HepG2 (cell line): Measurements from ENCODE around the gene UBE2N. TPM values are rescaled to one million over a fixed set of nuclear protein-coding genes. Genes with fewer than 3 reads are reported as not detected.

Experiments
- ASH2L ChIP-seq: fragments of 300-600, 200-600 bp; sonication (generic); IDR thresholded peaks from 2 replicates; pipeline ENCODE4 v1.7.0; 2017; ENCODE audit warnings: low read depth, mild to moderate bottlenecking, moderate library complexity, mixed read lengths, low read length; ENCODE audit not compliant: insufficient read length
- EP300 ChIP-seq, 3 experiments: sonication (generic) in 1 of 3; formaldehyde crosslinking in 1 of 3; IDR thresholded peaks; 2 replicates each; pipeline versions ENCODE4 v1.5.1 to v1.6.1; 2011 to 2020; ENCODE audit warnings: low read depth in 2 of 3, low read length in 2 of 3, borderline replicate concordance in 1 of 3, improper control_type of control experiment in 1 of 3, mild to moderate bottlenecking in 1 of 3, missing genetic modification reagents in 1 of 3, moderate library complexity in 1 of 3
- ERF ChIP-seq: IDR thresholded peaks from 2 replicates; pipeline ENCODE4 v1.6.1; 2018; ENCODE audit warnings: missing biosample characterization, missing genetic modification reagents
- FOXK1 ChIP-seq: sonication (generic); formaldehyde crosslinking; IDR thresholded peaks from 2 replicates; pipeline ENCODE4 v1.4.0; 2020; ENCODE audit warnings: low read depth, missing genetic modification reagents, borderline replicate concordance
- SALL1 ChIP-seq: sonication (generic); formaldehyde crosslinking; IDR thresholded peaks from 2 replicates; pipeline ENCODE4 v1.8.0; 2022; ENCODE audit warnings: mild to moderate bottlenecking, missing genetic modification reagents
- ZBTB1 ChIP-seq: sonication (generic); formaldehyde crosslinking; IDR thresholded peaks from 2 replicates; pipeline ENCODE4 v1.4.0; 2020; ENCODE audit warnings: missing genetic modification reagents, borderline replicate concordance
- ZNF225 ChIP-seq: sonication (generic); formaldehyde crosslinking; IDR thresholded peaks from 2 replicates; pipeline ENCODE4 v1.4.0; 2020; ENCODE audit warnings: mild to moderate bottlenecking, missing genetic modification reagents
- ZNF605 ChIP-seq: sonication (generic); formaldehyde crosslinking; IDR thresholded peaks from 2 replicates; pipeline ENCODE4 v1.8.0; 2022; ENCODE audit warnings: mild to moderate bottlenecking, missing genetic modification reagents
- ZNF772 ChIP-seq: sonication (generic); formaldehyde crosslinking; IDR thresholded peaks from 2 replicates; pipeline ENCODE4 v1.5.0; 2020; ENCODE audit warnings: mild to moderate bottlenecking, missing genetic modification reagents
- ZNF792 ChIP-seq: IDR thresholded peaks from 2 replicates; pipeline ENCODE4 v1.6.1; 2016
- ZNF891 ChIP-seq: sonication (generic); formaldehyde crosslinking; IDR thresholded peaks from 2 replicates; pipeline ENCODE4 v1.5.0; 2020; ENCODE audit warnings: mild to moderate bottlenecking, missing genetic modification reagents
- polyA plus RNA-seq, 8 experiments: library from polyadenylated mRNA; depleted of rRNA in 3 of 8; stranded (reverse) in 7 of 8; unstranded in 1 of 8; fragments of >200 nt; fragmentation: Illumina TruSeq in 4 of 8; extraction: Trizol in 4 of 8; gene quantifications; 2 replicates each; pipeline versions ENCODE4 v1.2.1 to v1.2.3, GENCODE V29; 2011 to 2016; ENCODE audit warnings: low read depth in 4 of 8, missing spikeins in 1 of 8, mixed read lengths in 1 of 8; ENCODE audit not compliant: insufficient read depth in 1 of 8
- total RNA-seq, 5 experiments: library from RNA; depleted of rRNA; stranded (reverse); fragments of >200 nt; fragmentation: Illumina TruSeq; extraction: Trizol; gene quantifications; 2 replicates each; pipeline ENCODE4 v1.2.3, GENCODE V29; 2016; ENCODE audit warnings: low read depth in 1 of 5
- TF ChIP-seq, protein P1 (sequence below): sonication (generic); formaldehyde crosslinking; IDR thresholded peaks from 2 replicates; pipeline ENCODE4 v1.4.0; 2020; ENCODE audit warnings: mild to moderate bottlenecking, missing genetic modification reagents, borderline replicate concordance
- TF ChIP-seq, protein P2 (sequence below): sonication (generic); formaldehyde crosslinking; IDR thresholded peaks from 2 replicates; pipeline ENCODE4 v1.4.0; 2020; ENCODE audit warnings: missing genetic modification reagents, borderline replicate concordance
- TF ChIP-seq, protein P3 (sequence below): sonication (generic); formaldehyde crosslinking; IDR thresholded peaks from 2 replicates; pipeline ENCODE4 v1.4.0; 2020; ENCODE audit warnings: missing genetic modification reagents
- TF ChIP-seq, protein P4 (sequence below): sonication (generic); formaldehyde crosslinking; IDR thresholded peaks from 2 replicates; pipeline ENCODE4 v1.8.1; 2023; ENCODE audit warnings: mild to moderate bottlenecking, inconsistent platforms, moderate library complexity, missing genetic modification reagents, borderline replicate concordance
- TF ChIP-seq, protein P5 (sequence below): IDR thresholded peaks from 2 replicates; pipeline ENCODE4 v1.6.1; 2016; ENCODE audit warnings: missing compliant biosample characterization, missing genetic modification reagents, borderline replicate concordance
- TF ChIP-seq, protein P6 (sequence below): sonication (generic); formaldehyde crosslinking; IDR thresholded peaks from 2 replicates; pipeline ENCODE4 v1.4.0; 2020; ENCODE audit warnings: mild to moderate bottlenecking, missing genetic modification reagents
- TF ChIP-seq, protein P7 (sequence below): sonication (generic); formaldehyde crosslinking; IDR thresholded peaks from 2 replicates; pipeline ENCODE4 v1.9.0; 2022; ENCODE audit warnings: missing genetic modification reagents, mild to moderate bottlenecking, borderline replicate concordance

Gene UBE2N
- total and polyA plus RNA-seq, 2 of the 13 experiments (the other 11 are each of a cell fraction or from before 2014, with no cell fraction given) = 188 to 197 TPM

DNA sequence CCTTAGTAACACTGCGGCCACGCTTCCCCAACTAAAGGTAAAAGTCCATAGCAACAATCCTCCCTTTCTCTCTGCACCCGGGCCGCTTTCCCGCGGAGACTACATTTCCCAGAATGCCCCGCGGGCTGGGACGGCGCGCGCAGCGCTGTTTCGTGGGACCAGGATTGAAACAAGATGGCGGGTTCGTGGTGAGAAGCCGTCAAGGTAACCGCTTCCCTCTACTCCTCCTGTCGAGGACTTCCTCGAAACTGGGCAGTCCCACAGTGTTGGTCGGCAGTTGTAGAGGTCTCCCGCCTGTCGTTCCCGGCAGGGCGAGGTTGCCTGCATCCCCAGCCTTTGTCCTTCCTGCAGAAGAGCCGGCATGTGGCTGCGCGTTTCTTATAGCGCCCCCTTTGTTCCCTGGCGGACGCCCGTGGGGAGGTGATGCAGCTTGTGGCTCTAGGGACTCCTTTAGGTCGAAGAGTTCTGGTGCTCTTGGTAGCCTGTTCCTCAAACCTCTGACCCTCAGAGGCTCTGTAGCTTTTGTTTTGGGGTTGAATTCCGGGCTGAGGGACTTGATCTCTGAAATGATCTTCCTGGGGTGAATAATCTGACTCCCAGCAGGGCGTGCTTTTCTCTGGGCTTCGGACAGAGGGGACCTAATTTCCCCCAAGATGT is 25.7 kb upstream of the UBE2N start, which contains the start of gene MRPL42 (continued):
- TF ChIP-seq, protein P1, sequence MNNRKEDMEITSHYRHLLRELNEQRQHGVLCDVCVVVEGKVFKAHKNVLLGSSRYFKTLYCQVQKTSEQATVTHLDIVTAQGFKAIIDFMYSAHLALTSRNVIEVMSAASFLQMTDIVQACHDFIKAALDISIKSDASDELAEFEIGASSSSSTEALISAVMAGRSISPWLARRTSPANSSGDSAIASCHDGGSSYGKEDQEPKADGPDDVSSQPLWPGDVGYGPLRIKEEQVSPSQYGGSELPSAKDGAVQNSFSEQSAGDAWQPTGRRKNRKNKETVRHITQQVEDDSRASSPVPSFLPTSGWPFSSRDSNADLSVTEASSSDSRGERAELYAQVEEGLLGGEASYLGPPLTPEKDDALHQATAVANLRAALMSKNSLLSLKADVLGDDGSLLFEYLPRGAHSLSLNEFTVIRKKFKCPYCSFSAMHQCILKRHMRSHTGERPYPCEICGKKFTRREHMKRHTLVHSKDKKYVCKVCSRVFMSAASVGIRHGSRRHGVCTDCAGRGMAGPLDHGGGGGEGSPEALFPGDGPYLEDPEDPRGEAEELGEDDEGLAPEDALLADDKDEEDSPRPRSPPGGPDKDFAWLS (CRISPR knock-in tag) = no peak
- TF ChIP-seq FOXK1 (CRISPR knock-in tag) = peak; percentile 57; the same call in 1 of the 2 replicates
- TF ChIP-seq, protein P2, sequence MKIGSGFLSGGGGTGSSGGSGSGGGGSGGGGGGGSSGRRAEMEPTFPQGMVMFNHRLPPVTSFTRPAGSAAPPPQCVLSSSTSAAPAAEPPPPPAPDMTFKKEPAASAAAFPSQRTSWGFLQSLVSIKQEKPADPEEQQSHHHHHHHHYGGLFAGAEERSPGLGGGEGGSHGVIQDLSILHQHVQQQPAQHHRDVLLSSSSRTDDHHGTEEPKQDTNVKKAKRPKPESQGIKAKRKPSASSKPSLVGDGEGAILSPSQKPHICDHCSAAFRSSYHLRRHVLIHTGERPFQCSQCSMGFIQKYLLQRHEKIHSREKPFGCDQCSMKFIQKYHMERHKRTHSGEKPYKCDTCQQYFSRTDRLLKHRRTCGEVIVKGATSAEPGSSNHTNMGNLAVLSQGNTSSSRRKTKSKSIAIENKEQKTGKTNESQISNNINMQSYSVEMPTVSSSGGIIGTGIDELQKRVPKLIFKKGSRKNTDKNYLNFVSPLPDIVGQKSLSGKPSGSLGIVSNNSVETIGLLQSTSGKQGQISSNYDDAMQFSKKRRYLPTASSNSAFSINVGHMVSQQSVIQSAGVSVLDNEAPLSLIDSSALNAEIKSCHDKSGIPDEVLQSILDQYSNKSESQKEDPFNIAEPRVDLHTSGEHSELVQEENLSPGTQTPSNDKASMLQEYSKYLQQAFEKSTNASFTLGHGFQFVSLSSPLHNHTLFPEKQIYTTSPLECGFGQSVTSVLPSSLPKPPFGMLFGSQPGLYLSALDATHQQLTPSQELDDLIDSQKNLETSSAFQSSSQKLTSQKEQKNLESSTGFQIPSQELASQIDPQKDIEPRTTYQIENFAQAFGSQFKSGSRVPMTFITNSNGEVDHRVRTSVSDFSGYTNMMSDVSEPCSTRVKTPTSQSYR = no peak; the same call in 1 of the 2 replicates
- peak; percentile 95 for TF ChIP-seq ASH2L
- 0 out of 2 replicates have a peak, but pooled peaks have one; percentile 68 for TF ChIP-seq ZNF792 (CRISPR knock-in tag)
- TF ChIP-seq EP300 (IDR thresholded peaks at IDR 0.05; ENCODE audit: low read depth in 2 of 2, low read length in 2 of 2) = no peak
- 0 out of 2 replicates have a peak, but pooled peaks have one; percentile 18 for TF ChIP-seq EP300 (CRISPR knock-in tag; IDR thresholded peaks at IDR 0.05; ENCODE audit: borderline replicate concordance)
- TF ChIP-seq ZNF225 (CRISPR knock-in tag) = 0 out of 2 replicates have a peak, but pooled peaks have one; percentile 48
- TF ChIP-seq, protein P3, sequence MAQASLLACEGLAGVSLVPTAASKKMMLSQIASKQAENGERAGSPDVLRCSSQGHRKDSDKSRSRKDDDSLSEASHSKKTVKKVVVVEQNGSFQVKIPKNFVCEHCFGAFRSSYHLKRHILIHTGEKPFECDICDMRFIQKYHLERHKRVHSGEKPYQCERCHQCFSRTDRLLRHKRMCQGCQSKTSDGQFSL (CRISPR knock-in tag) = no peak
- TF ChIP-seq ZNF891 (CRISPR knock-in tag) = peak; percentile 78; the same call in 1 of the 2 replicates
- TF ChIP-seq SALL1 (CRISPR knock-in tag) = peak; percentile 90
- 0 out of 2 replicates have a peak, but pooled peaks have one; percentile 33 for TF ChIP-seq ZNF605 (CRISPR knock-in tag)
- peak; percentile 84 for TF ChIP-seq ERF
- TF ChIP-seq ZNF772 (CRISPR knock-in tag) = peak; percentile 72; the same call in 1 of the 2 replicates
- TF ChIP-seq, protein P4, sequence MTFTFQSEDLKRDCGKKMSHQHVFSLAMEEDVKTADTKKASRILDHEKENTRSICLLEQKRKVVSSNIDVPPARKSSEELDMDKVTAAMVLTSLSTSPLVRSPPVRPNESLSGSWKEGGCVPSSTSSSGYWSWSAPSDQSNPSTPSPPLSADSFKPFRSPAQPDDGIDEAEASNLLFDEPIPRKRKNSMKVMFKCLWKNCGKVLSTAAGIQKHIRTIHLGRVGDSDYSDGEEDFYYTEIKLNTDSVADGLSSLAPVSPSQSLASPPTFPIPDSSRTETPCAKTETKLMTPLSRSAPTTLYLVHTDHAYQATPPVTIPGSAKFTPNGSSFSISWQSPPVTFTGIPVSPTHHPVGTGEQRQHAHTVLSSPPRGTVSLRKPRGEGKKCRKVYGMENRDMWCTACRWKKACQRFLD (CRISPR knock-in tag) = peak; percentile 79; the same call in 1 of the 2 replicates
- TF ChIP-seq, protein P5, sequence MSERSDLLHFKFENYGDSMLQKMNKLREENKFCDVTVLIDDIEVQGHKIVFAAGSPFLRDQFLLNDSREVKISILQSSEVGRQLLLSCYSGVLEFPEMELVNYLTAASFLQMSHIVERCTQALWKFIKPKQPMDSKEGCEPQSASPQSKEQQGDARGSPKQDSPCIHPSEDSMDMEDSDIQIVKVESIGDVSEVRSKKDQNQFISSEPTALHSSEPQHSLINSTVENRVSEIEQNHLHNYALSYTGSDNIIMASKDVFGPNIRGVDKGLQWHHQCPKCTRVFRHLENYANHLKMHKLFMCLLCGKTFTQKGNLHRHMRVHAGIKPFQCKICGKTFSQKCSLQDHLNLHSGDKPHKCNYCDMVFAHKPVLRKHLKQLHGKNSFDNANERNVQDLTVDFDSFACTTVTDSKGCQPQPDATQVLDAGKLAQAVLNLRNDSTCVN (CRISPR knock-in tag) = peak; percentile 53; the same call in 1 of the 2 replicates
- no peak for TF ChIP-seq ZBTB1 (CRISPR knock-in tag)
- TF ChIP-seq, protein P6, sequence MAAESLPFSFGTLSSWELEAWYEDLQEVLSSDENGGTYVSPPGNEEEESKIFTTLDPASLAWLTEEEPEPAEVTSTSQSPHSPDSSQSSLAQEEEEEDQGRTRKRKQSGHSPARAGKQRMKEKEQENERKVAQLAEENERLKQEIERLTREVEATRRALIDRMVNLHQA (CRISPR knock-in tag) = no peak
- TF ChIP-seq, protein P7, sequence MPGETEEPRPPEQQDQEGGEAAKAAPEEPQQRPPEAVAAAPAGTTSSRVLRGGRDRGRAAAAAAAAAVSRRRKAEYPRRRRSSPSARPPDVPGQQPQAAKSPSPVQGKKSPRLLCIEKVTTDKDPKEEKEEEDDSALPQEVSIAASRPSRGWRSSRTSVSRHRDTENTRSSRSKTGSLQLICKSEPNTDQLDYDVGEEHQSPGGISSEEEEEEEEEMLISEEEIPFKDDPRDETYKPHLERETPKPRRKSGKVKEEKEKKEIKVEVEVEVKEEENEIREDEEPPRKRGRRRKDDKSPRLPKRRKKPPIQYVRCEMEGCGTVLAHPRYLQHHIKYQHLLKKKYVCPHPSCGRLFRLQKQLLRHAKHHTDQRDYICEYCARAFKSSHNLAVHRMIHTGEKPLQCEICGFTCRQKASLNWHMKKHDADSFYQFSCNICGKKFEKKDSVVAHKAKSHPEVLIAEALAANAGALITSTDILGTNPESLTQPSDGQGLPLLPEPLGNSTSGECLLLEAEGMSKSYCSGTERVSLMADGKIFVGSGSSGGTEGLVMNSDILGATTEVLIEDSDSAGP (CRISPR knock-in tag) = peak; percentile 89
